Upper lobe of left lung (tissue), 6 donors: ENCODE results near the gene NPHP3. TPM values are rescaled to one million over a fixed set of nuclear protein-coding genes. Genes with fewer than 3 reads are reported as not detected.

Experiments used
- ATAC-seq, 2 donors: fragments of 200-7000 bp; cut with Tn5 transposase; one replicate each; pipeline ENCODE4 v1.9.1; 2022; ENCODE audit warnings: mild to moderate bottlenecking in 2 of 2, moderate library complexity in 2 of 2; ENCODE audit not compliant: low FRiP score in 2 of 2
- DNase-seq, 2 donors: peaks; one replicate each; pipeline ENCODE4 v3.0.0-alpha.2; 2019 to 2020
- H3K27ac ChIP-seq, 4 donors: fragments of 200-600 bp; sonication (generic); one replicate each; pipeline ENCODE4 v1.5.1; 2016 to 2019
- H3K27me3 ChIP-seq, 4 donors: fragments of 200-600 bp; sonication (generic); one replicate each; pipeline ENCODE4 v1.5.1; 2017 to 2019
- H3K36me3 ChIP-seq, 4 donors: fragments of 200-600 bp; sonication (generic); one replicate each; pipeline ENCODE4 v1.5.1; 2016 to 2019
- H3K4me1 ChIP-seq, 4 donors: fragments of 200-600 bp; sonication (generic); one replicate each; pipeline ENCODE4 v1.5.1; 2018 to 2019
- H3K4me3 ChIP-seq, 4 donors: fragments of 200-600 bp; sonication (generic); one replicate each; pipeline ENCODE4 v1.5.1; 2017 to 2019; ENCODE audit warnings: mild to moderate bottlenecking in 2 of 4, moderate library complexity in 1 of 4
- H3K9me3 ChIP-seq, 4 donors: fragments of 200-600 bp; sonication (generic); one replicate each; pipeline ENCODE4 v1.5.1; 2018 to 2019
- CTCF ChIP-seq, 6 experiments: fragments of 450-650 bp in 4 of 6; fragments of 200-600 bp in 2 of 6; sonication (generic) in 2 of 6; IDR thresholded peaks; one replicate each; pipeline ENCODE4 v1.5.1; 2016 to 2019; ENCODE audit warnings: antibody characterized with exemption in 6 of 6
- EP300 ChIP-seq, 4 donors: sonication (generic); formaldehyde crosslinking; IDR thresholded peaks; one replicate each; pipeline ENCODE4 v1.5.1; 2017; ENCODE audit warnings: antibody characterized with exemption in 4 of 4, control low read depth in 2 of 4
- POLR2A ChIP-seq, 4 donors: fragments of 450-650 bp; IDR thresholded peaks; one replicate each; pipeline ENCODE4 v1.5.1; 2016 to 2017; ENCODE audit warnings: antibody characterized with exemption in 4 of 4, mild to moderate bottlenecking in 2 of 4
- POLR2AphosphoS5 ChIP-seq, 2 donors: sonication (generic); formaldehyde crosslinking; IDR thresholded peaks; one replicate each; pipeline ENCODE4 v1.5.1; 2017; ENCODE audit warnings: antibody characterized with exemption in 2 of 2
- WGBS, 2 donors: methylation state at CpG; one replicate each; pipeline ENCODE4 v1.1.5; 2017 to 2018; 5-methylcytosine and 5-hydroxymethylcytosine counted together
- total RNA-seq, 6 donors: library from RNA; depleted of rRNA in 4 of 6; stranded (reverse); fragments of >200 nt in 4 of 6; gene quantifications; one replicate each; pipeline versions ENCODE4 v1.1.0 to v1.2.1, GENCODE V29; 2016 to 2021
- donor health status: DM: no; HTN: no; CAD: no; lungs with moderate emphysema.
- donor health status: DM: no; HTN: yes; CAD: no; lungs with severe emphysema.

NPHP3 gene
- 10 to 100 TPM; 21.1 to 78.6 (median 30.7) TPM for total RNA-seq

GRCh38 chr3:132722165-132723023 is at the start of gene NPHP3:
NPHP3 (minus strand) TSS chr3:132722409; CDS start chr3:132722355, 54 bp downstream.
- DNase-seq (peak; percentile 98), ATAC-seq (peak; percentile 95 to 97)
- Histone ChIP-seq H3K27me3 (no peaks in the 10 kb centered on the region), H3K27ac (peak within 1 kb of the TSS; percentile 96 to 97 (median 97)), H3K4me1 (peaks cover 16 to 35% (median 29%) of the 10 kb centered on the region in 4 donors), H3K9me3 (no peaks in the 10 kb centered on the region), H3K4me3 (peak within 1 kb of the TSS; percentile 58 to 96 (median 94)), H3K36me3 (peaks cover 0 to 14% (median 3%) of the 10 kb centered on the region in 4 donors)
- TF ChIP-seq POLR2AphosphoS5 (IDR thresholded peaks at IDR 0.05) = peak; percentile 94 to 99
- no peak for TF ChIP-seq EP300 (IDR thresholded peaks at IDR 0.05)
- TF ChIP-seq CTCF (IDR thresholded peaks at IDR 0.05) = peak in 3 of 6 experiments; percentile 36 to 56 (median 45)
- TF ChIP-seq POLR2A (IDR thresholded peaks at IDR 0.05) = peak; percentile 47 to 94 (median 80)
- WGBS, 2 donors = 1% methylated on average over 21 of the region's 96 CpGs

- Histone ChIP-seq H3K27ac (no peak overlapping the region), H3K4me3 (no peak overlapping the region), H3K9me3 (no peaks in the 10 kb centered on the region), H3K36me3 (no peaks in the 10 kb centered on the region), H3K4me1 (no peaks in the 10 kb centered on the region), H3K27me3 (no peaks in the 10 kb centered on the region)
- no peak for ATAC-seq
- 67 to 75% methylated on average over 2 of the region's 2 CpGs for WGBS, 2 donors
- no peak for DNase-seq
- TF ChIP-seq POLR2AphosphoS5 (IDR thresholded peaks at IDR 0.05) (no peak), POLR2A (IDR thresholded peaks at IDR 0.05) (no peak), EP300 (IDR thresholded peaks at IDR 0.05) (no peak), CTCF (IDR thresholded peaks at IDR 0.05) (no peak)
Observed at GRCh38 chr3:132758740-132759139, 36.5 kb upstream of the NPHP3 start.

- 56 to 70% methylated on average over 3 of the region's 3 CpGs for WGBS, 2 donors
- H3K27me3 ChIP-seq = no peaks in the 10 kb centered on the region
- ATAC-seq (no peak), DNase-seq (no peak)
- no peaks in the 10 kb centered on the region for H3K4me1 ChIP-seq
- H3K4me3 ChIP-seq = no peak overlapping the region
- H3K36me3 ChIP-seq = no peaks in the 10 kb centered on the region
- H3K27ac ChIP-seq = no peak overlapping the region
- TF ChIP-seq EP300 (IDR thresholded peaks at IDR 0.05) (no peak), POLR2AphosphoS5 (IDR thresholded peaks at IDR 0.05) (no peak), POLR2A (IDR thresholded peaks at IDR 0.05) (no peak), CTCF (IDR thresholded peaks at IDR 0.05) (no peak)
- no peaks in the 10 kb centered on the region for H3K9me3 ChIP-seq
Observed at GRCh38 chr3:132756108-132756650, 34.0 kb upstream of the NPHP3 start.

- Histone ChIP-seq H3K27ac (no peak overlapping the region), H3K4me1 (no peaks in the 10 kb centered on the region), H3K27me3 (no peaks in the 10 kb centered on the region), H3K36me3 (no peaks in the 10 kb centered on the region), H3K9me3 (no peaks in the 10 kb centered on the region), H3K4me3 (no peak overlapping the region)
- TF ChIP-seq POLR2A (IDR thresholded peaks at IDR 0.05) = no peak
- no peak for TF ChIP-seq POLR2AphosphoS5 (IDR thresholded peaks at IDR 0.05)
- TF ChIP-seq CTCF (IDR thresholded peaks at IDR 0.05) = no peak
- TF ChIP-seq EP300 (IDR thresholded peaks at IDR 0.05) = no peak
- no peak for DNase-seq
- no peak for ATAC-seq
Observed at GRCh38 chr3:132753946-132754345, 31.7 kb upstream of the NPHP3 start.
